HG03159 (cell line): ENCODE measurements around the gene NHP2.
"Not testable (repeated sequence)": the region's sequence is repeated elsewhere in the genome, so short reads cannot be mapped to it uniquely, and the experiment has no call there.

ENCODE experiments used
- ATAC-seq: cut with Tn5 transposase; IDR thresholded peaks from one replicate; pipeline ENCODE4 v1.9.1; 2021; ENCODE audit warnings: mild to moderate bottlenecking, moderate library complexity; ENCODE audit not compliant: unreplicated experiment

The NHP2 gene

GRCh38 chr5:178131446-178131996 lies 22.2 kb downstream of the NHP2 start:
- no peak for ATAC-seq

GRCh38 chr5:178130576-178131445 lies 22.9 kb downstream of the NHP2 start, which contains the start of gene RMND5B:
TSS of gene RMND5B (plus strand) at chr5:178131014. CDS start at chr5:178138120, 7,106 bp downstream.
- peak; percentile 87 for ATAC-seq

DNA sequence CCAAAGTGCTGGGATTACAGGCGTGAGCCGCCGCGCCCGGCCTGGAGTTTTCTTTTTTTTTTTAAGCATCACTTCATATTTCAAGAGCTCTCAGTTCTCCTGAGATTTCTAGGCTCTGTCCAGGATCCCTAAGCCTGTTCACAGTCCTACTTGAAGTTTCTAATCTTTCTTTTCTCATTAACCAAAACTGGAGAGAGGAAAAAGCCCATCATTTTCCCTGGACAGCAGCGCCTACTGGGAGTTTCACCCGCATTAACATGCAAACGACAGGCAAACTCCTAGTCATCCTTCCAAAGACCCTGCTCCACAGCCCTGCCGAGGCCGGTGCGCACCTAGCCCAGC lies 23.5 kb downstream of the NHP2 start:
- not testable (repeated sequence) for ATAC-seq

DNA sequence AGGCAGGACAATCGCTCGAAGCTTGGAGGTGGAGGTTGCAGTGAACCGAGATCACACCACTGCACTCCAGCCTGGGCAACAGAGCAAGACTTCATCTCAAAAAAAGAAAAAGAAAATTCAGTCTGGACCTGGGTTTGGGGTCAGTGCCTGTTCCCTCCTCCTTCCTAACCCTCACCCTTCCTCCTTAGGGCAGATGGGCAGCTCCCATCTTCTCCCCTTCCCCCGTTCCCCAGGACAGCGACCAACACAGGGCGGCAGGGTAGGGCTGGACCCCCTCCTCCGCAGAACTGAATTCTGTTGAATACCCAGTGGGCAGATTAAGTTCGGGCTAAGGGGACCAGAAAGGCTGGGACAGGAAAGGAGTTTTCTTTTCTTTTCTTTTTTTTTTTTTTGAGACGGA lies 24.4 kb downstream of the NHP2 start:
- ATAC-seq = no peak

DNA sequence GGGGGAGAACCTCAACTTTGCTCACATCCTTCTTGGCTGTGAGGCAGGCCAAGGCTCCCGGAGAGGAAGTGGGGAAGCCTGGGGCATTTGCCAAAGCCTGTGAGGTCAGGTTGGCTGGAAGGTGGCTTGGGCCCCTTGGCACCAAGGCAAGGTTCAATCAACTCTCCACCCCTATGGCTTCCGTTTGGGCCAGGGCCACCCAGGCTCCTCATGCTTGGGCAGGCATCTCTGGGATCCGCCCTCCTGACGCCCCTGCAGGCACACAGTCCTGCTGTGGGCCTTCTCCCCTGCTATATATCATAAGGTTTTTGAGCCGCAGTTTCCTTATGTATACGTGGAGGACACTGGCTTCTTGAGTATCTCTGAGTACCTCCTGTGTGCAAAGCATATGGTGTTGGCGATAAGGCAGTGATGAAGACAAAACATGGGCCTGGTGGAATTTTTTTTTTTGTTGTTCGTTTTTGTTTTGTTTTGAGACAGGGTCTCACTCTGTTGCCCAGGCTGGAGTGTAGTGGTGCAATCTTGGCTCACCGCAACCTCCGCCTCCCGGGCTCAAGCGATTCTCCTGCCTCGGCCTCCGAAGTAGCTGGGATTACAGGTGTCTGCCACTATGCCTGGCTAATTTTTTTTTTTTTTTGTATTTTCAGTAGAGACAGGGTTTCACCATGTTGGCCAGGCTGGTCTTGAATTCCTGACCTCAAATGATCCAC lies 26.2 kb downstream of the NHP2 start:
- ATAC-seq = not testable (repeated sequence)

DNA sequence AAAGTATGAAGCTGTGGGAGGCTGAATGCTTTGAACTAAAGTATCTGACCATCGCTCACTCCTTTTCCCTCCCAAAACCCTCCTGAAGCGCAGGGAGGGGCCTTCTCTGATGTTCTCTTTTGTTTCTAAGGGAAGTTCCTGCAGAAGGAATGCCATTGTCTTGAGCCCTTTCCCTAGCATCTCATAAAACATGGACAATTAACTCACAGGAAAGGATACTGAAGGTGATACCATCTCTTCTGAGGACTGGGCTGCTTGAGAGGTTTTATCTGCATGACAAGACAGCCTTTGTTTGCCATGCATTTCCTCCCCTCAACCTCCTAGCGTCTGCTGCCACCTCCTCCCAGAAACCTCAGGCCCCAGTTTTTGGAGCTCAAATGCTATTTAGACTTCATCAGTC lies 27.1 kb downstream of the NHP2 start:
- no peak for ATAC-seq

DNA sequence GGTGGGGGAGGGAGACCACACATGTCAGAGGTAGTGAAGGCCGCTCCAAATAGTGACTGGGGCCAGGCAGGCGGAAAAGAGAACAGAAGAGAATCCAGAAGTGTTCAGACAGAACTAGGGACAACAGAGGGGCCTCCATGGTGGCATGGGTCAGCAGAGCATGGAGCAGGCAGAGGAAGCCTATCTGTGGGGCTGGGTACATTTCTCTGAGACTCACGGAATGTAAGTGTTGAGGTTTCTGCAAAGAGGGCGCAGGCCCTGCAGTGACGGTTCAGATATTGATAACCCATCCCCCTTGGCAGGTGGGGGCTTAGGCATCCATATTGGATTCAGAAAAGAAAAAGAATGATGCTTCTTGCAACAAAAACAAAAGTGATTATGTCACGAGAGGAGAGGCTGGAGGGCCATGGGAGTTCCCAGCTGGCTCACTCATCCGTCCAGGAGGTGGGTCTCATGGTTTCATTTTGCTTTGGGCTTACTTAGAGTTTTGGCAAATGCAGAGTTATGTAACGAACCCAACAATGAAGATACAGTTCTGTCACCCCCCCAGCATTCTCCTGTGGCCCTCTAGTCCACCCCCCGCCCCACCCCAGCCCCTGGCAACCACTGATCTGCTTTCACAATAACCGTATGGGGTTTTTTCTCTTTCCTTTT lies 28.3 kb downstream of the NHP2 start:
- ATAC-seq = no peak

GRCh38 chr5:178123966-178124925 lies 29.4 kb downstream of the NHP2 start:
- no peak for ATAC-seq

DNA sequence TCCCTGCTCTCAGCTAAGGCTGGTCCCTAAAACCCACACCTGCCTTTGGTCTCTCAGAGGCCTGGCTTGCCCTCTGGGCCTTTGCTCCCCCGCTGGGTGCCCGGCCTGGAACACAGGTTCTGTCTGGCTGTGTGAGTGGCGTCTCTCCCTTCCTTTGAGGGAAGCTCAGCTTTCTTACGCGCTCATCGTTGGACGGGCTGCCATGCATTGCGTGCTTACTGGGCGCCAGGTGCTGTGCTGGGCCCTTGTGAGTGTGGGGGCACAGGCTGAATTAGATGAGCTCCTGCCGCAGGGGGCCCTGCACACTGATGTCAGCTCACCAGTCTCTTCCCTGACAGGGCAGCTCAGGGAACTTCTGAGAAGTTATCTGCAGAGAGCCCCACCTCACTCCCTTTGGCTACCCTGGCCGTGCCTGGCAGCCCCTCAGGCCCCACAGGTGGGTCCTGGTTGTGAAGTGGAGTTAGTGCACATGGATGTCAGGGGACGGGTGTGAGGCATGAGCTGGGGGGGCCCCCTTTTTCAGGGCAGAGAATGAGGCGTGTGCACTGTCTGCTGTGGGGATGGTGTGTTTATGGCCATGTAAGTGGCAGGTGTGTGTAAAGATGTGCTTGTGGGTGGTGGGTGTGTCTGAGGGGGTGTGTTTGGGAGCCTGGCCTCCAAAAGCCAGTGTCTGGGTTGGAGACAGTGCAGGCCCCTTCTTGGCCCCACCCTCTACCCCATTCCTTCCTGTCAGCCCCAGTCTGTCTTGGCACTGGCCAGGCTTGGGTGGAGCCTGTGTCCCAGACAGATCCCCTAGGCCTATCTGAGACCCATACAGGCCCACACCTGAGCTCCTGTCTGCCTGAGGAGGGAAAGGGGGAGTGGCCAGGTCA lies 30.4 kb downstream of the NHP2 start:
- no peak for ATAC-seq

DNA sequence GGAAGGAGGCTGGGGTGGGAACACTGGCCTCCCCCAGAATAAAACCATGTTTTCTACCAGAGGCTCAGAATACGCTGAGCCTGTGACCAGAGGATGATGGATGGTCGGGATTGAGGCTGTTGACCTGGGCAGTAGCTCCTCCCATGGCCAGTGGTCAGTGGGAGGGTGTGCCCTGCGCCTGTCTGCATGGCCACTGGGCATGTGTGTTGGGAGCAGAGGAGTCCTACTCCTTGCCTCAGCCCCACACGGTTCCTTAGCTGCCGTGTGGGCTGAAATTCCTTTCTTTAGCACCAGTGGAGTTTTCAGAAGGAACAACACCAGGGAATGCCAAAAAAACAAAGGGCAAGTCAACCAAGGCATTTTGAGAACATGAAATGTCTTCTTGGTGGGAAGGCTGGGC lies 31.3 kb downstream of the NHP2 start:
- ATAC-seq = no peak

DNA sequence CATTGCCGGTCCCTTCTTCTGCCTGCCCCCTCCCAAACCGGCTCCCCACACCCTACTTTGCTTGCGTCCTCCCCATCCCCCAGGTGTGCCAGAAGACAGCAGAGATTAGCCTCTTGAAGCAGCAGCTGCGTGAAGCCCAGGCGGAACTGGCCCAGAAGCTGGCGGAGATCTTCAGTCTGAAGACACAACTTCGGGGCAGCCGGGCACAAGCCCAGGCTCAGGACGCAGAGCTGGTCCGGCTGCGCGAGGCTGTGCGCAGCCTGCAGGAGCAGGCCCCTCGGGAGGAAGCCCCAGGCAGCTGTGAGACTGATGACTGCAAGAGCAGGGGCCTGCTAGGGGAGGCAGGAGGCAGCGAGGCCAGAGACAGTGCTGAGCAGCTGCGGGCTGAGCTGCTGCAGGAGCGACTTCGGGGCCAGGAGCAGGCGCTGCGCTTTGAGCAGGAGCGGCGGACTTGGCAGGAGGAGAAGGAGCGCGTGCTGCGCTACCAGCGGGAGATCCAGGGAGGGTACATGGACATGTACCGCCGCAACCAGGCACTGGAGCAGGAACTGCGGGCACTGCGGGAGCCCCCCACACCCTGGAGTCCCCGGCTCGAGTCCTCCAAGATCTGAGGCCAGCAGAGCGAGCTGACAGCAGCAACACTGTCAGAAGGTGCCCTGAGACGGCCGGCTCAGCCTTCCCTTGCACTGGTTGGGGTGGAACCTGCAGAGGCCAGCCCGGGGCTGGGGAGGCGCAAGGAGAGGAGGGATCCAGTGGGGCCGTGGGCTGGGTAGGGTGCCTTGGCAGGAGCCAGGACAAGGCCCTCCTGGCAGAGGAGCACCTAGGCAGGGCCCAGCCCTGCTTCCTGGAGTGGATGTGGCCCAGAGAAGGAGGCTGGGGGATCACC lies 32.1 kb downstream of the NHP2 start:
- ATAC-seq = peak; percentile 0

DNA sequence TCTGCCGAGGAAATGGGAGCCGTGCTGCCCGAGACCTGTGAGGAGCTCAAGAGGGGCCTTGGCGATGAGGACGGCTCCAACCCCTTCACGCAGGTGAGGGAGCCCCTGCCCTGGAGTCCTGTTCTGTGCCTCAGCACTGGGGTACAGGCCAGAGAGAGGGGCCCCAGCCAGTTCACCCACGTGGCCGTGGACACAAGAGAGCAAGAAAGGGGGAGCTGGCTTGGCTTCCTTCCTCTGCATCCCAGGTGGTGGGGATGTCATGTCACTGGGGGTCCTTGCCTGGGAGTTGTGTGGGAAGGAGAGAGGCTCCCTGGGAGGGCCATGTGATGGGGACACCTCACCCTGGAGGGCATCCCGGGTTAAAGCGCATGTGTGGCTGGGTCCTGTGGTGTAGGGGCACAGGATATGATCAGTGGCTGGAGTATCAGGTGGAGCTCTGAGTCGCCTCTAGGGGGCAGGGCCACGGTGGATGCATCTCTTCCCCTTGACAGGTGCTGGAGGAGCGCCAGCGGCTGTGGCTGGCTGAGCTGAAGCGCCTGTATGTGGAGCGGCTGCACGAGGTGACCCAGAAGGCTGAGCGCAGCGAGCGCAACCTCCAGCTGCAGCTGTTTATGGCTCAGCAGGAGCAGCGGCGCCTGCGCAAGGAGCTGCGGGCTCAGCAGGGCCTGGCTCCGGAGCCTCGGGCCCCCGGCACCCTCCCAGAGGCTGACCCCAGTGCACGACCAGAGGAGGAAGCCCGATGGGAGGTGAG lies 32.9 kb downstream of the NHP2 start:
- peak; percentile 83 for ATAC-seq

GRCh38 chr5:178119915-178120606 lies 33.6 kb downstream of the NHP2 start:
- no peak for ATAC-seq

GRCh38 chr5:178117923-178118701 lies 35.6 kb downstream of the NHP2 start:
- no peak for ATAC-seq

DNA sequence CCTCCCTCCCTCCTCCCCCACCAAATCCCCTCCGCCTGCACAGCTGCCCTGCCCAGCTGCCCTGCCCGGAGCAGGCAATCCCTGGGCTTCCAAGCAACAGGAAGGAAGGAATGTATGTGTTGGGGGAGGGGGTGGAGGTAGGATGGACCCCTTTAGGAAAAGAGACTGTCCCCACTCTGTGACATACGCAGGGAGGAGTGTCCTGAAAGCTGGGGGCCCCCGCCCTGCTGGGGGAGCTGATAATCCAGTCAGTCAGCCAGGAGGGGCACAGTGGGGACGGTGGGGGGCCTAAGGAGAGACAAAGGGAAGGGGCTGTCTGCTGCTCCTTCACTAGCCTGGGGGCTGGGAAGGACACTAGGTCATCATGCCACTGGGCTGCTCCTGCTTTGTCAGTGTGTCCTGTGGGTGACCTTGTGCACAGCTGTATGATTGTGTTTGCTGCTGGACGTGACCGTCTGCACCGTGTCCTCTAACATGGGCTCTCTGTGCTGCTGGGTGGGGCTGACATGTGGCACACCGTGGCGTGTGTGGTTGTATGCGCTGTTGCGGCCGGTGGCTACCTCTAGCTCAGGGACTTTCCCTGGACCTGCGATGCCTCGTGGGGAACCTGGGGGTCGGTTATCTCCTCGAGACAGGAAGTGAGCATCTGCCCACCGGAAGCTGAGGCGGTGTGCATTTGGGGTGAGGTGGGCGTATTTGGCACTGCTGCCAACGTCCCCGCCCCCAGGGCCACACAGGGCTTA lies 37.4 kb downstream of the NHP2 start:
- ATAC-seq = no peak

DNA sequence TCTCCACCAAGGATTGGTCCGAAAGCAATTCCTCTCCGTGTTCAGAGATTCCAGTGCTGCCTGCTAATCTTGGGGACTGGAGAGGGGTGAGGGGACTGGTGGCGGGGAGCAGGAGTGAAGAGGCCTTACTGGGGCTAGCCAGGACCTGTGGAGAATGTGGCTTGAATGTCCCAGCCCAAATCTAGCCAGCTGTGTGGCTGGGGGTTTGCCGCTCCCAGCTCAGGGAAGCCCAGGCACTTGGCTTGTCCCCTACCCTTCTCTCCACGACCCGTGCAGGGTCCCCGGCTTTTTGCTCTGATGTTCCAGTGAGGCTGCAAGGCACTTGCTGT lies 37.9 kb downstream of the NHP2 start:
- no peak for ATAC-seq
